Testis (tissue), 3 donors: ENCODE results near the gene KIFC3. TPM values are rescaled to one million over a fixed set of nuclear protein-coding genes. Genes with fewer than 3 reads are reported as not detected.

Source experiments
- DNase-seq: peaks from one replicate; pipeline ENCODE4 v3.0.0-alpha.2; 2019
- H3K27ac ChIP-seq, 2 donors: fragments of 200-600 bp; sonication (generic); one replicate each; pipeline ENCODE4 v1.5.1; 2019
- H3K27me3 ChIP-seq: fragments of 200-600 bp; sonication (generic); one replicate; pipeline ENCODE4 v1.5.1; 2019
- H3K36me3 ChIP-seq: fragments of 200-600 bp; sonication (generic); one replicate; pipeline ENCODE4 v1.5.1; 2017; ENCODE audit warnings: low read depth; ENCODE audit errors: missing control alignments
- H3K4me1 ChIP-seq: fragments of 200-600 bp; sonication (generic); one replicate; pipeline ENCODE4 v1.5.1; 2019
- H3K4me3 ChIP-seq, 2 donors: fragments of 200-600 bp; sonication (generic); one replicate each; pipeline ENCODE4 v1.5.1; 2017 to 2019
- H3K9me3 ChIP-seq: fragments of 200-600 bp; sonication (generic); one replicate; pipeline ENCODE4 v1.5.1; 2017
- POLR2A ChIP-seq: fragments of 450-650 bp; IDR thresholded peaks from one replicate; pipeline ENCODE4 v1.6.1; 2017; ENCODE audit warnings: antibody characterized with exemption, mild to moderate bottlenecking, moderate library complexity
- WGBS, 2 donors: methylation state at CpG; one replicate each; pipeline ENCODE4 v1.1.5; 2018; 5-methylcytosine and 5-hydroxymethylcytosine counted together
- intact Hi-C: fragments of 100-400 bp; cut with DNase I; formaldehyde crosslinking; loops from one replicate; pipeline ENCODE4 v1.15.1; 2023; ENCODE audit warnings: low total_unique reads
- polyA plus RNA-seq: library from polyadenylated mRNA; stranded (reverse); fragments of 350-450 nt; fragmentation: Illumina TruSeq; extraction: RNeasy Lipid Tissue Mini Kit (QIAGEN cat#74804); gene quantifications from one replicate; pipeline ENCODE4 v1.2.3, GENCODE V29; 2014; ENCODE audit warnings: low read depth, low replicate concordance; ENCODE audit not compliant: insufficient read depth
- total RNA-seq, 2 donors: library from RNA; depleted of rRNA; stranded (reverse); fragments of >200 nt; gene quantifications; one replicate each; pipeline ENCODE4 v1.2.3, GENCODE V29; 2016
- TF ChIP-seq, protein P1 (sequence below), 3 experiments: fragments of 450-650 bp in 2 of 3; fragments of 200-600 bp in 1 of 3; sonication (generic) in 1 of 3; IDR thresholded peaks; one replicate each; pipeline ENCODE4 v1.5.1; 2016 to 2019; ENCODE audit warnings: antibody characterized with exemption in 3 of 3, mild to moderate bottlenecking in 2 of 3, moderate library complexity in 1 of 3

The KIFC3 gene
- total and polyA plus RNA-seq, 3 donors from 2014 or later: 105 to 185 (median 137) TPM

DNA sequence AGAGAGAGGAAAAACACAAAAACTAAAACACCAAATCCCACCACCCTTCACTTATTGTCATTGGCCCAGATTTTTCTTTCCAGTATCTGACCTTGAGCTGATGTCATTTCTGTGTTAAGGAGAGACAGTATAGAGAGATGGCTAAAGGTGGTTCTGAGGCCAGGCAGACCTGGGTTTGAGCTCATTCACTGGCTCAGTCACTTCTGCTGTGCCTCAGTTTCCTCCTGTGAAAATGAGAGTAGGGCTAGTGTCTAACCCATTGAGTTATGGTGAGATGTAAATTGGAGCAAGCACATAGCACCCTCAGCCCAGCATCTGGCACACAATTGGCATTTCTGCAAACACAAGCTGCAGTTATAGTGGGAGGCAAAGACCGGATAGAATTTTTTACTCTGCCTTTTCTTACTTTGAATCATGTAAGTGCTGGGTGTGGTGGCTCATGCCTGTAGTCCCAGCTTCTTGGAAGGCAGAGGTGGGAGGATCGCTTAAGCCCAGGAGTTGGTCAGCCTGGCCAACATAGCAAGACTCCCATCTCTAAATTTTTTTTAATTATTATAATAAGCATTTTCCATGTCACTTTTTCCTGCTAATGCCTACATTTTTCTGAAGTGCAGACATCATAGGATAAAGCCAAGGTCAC, 6.4 kb upstream of the KIFC3 start:
- H3K4me3 ChIP-seq: peak overlapping the region in 1 of 2 donors; percentile 15
- intact Hi-C loops: no loop called here
- H3K27me3 ChIP-seq: no peaks in the 10 kb centered on the region
- DNase-seq: no peak
- whole genome bisulfite sequencing, 2 donors: 43 to 45% methylated on average over 2 of the region's 2 CpGs
- TF ChIP-seq POLR2A: no peak
- TF ChIP-seq, protein P1, sequence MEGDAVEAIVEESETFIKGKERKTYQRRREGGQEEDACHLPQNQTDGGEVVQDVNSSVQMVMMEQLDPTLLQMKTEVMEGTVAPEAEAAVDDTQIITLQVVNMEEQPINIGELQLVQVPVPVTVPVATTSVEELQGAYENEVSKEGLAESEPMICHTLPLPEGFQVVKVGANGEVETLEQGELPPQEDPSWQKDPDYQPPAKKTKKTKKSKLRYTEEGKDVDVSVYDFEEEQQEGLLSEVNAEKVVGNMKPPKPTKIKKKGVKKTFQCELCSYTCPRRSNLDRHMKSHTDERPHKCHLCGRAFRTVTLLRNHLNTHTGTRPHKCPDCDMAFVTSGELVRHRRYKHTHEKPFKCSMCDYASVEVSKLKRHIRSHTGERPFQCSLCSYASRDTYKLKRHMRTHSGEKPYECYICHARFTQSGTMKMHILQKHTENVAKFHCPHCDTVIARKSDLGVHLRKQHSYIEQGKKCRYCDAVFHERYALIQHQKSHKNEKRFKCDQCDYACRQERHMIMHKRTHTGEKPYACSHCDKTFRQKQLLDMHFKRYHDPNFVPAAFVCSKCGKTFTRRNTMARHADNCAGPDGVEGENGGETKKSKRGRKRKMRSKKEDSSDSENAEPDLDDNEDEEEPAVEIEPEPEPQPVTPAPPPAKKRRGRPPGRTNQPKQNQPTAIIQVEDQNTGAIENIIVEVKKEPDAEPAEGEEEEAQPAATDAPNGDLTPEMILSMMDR (IDR thresholded peaks at IDR 0.05): no peak
- peaks cover 31% of the 10 kb centered on the region for H3K4me1 ChIP-seq
- no peaks in the 10 kb centered on the region for H3K9me3 ChIP-seq
- H3K36me3 ChIP-seq: no peaks in the 10 kb centered on the region
- peak overlapping the region in 1 of 2 donors; percentile 11 for H3K27ac ChIP-seq

DNA sequence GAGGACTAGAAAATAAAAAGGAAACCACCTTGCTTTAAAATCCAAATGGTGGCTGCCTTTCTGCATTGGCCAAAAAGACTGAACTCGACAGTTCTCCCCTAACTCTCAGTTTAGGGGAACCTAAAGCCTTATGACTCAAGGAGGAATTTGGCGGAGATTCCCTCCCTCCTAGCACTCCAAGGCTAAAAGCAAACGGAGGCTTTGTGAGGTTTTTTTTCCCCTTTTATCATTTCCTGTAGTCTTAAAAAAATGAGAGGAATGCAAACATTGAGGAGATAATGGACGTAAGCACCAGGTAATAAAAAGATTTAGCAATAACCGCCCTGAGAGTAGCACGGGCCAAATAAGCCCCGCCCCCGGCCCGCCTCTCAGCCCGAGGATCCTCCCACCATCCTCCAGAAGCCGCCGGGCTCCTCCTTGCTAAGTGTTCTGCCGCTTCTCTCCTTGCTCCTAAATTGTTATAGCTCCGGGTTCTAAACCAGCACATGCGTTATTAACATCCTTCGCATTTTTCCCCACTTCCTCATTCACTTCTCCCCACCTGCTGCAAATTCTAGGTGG, 5.8 kb upstream of the KIFC3 start:
- TF ChIP-seq, protein P1 (IDR thresholded peaks at IDR 0.05): no peak
- TF ChIP-seq POLR2A: no peak
- Histone ChIP-seq H3K27ac (peak overlapping the region in 1 of 2 donors; percentile 11), H3K4me3 (peak overlapping the region in 1 of 2 donors; percentile 15), H3K4me1 (peaks cover 38% of the 10 kb centered on the region), H3K9me3 (no peaks in the 10 kb centered on the region), H3K36me3 (no peaks in the 10 kb centered on the region), H3K27me3 (no peaks in the 10 kb centered on the region)
- 4 to 5% methylated on average over 16 of the region's 16 CpGs for WGBS, 2 donors
- intact Hi-C loops: no loop called here
- DNase-seq: peak; percentile 89

DNA sequence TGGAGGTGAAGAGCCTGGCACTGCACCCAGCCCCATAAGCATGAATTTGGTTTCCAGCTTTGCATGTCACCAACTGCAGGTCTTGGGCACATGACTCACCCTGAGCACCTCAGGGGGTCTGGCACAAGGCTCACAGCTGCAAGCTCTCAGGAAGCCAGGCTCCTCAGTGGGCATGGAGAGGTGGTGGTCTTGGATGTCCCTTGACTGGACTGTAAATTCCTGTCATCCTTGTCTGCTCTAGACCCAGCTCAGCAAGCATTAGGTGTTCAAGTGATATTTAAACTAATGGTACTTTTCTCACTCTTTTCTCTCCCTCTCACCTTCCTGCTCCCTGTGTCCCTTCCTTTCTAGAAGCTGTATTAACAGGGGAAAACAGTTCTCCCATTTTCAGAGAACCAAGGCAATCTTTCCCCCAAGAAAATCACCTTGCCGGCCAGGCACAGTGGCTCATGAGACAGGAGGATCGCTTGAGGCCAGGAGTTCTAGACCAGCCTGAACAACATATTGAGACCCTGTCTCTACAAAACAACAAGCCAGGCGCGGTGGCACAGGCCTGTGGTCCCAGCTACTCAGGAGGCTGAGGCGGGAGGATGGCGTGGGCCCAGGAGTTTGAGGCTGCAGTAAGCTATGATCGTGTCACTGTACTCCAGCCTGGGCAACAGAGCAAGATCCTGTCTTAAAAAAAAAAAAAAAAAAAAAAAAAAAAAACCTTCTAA, 5.1 kb upstream of the KIFC3 start:
- H3K4me1 ChIP-seq: peaks cover 44% of the 10 kb centered on the region
- no peaks in the 10 kb centered on the region for H3K27me3 ChIP-seq
- no peak for DNase-seq
- no peaks in the 10 kb centered on the region for H3K9me3 ChIP-seq
- intact Hi-C loops: no loop called here
- WGBS, 2 donors: 75 to 78% methylated on average over 6 to 7 of the region's 7 CpGs
- no peak overlapping the region for H3K4me3 ChIP-seq
- TF ChIP-seq, protein P1 (IDR thresholded peaks at IDR 0.05): no peak
- TF ChIP-seq POLR2A: no peak
- peak overlapping the region in 1 of 2 donors; percentile 45 for H3K27ac ChIP-seq
- no peaks in the 10 kb centered on the region for H3K36me3 ChIP-seq

DNA sequence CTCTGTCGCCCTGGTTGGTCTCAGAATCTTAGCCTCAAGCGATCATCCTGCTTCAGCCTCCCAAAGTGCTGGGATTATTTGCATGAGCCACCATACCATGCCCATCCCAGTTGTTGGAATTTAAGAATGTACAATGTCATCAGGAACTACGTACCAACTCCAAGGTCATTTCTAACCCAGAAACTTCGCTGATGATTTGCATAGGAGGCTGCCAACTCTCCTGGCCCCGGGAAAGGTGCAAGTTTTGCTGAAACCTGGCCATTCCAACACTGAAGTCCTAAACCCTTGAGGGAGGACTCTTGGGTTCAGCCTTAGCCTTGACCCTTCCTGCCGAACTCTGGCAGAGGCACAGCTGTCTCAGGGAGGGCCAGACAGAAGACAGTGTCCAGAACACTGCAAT, 2.9 kb upstream of the KIFC3 start:
- Histone ChIP-seq H3K27me3 (no peaks in the 10 kb centered on the region), H3K4me3 (no peak overlapping the region), H3K4me1 (peaks cover 55% of the 10 kb centered on the region), H3K27ac (peak overlapping the region; percentile 34 to 66), H3K36me3 (no peaks in the 10 kb centered on the region), H3K9me3 (no peaks in the 10 kb centered on the region)
- TF ChIP-seq, protein P1 (IDR thresholded peaks at IDR 0.05): no peak
- TF ChIP-seq POLR2A: no peak
- WGBS, 2 donors: 50 to 52% methylated on average over 6 of the region's 6 CpGs
- peak; percentile 56 for DNase-seq
- intact Hi-C loops: no loop called here
